ENCODE measurements around the gene OSER1. TPM values are rescaled to one million over a fixed set of nuclear protein-coding genes. Genes with fewer than 3 reads are reported as not detected.

Gene OSER1
- total RNA-seq, 1 donor from 2014 or later = 51.8 TPM

DNA sequence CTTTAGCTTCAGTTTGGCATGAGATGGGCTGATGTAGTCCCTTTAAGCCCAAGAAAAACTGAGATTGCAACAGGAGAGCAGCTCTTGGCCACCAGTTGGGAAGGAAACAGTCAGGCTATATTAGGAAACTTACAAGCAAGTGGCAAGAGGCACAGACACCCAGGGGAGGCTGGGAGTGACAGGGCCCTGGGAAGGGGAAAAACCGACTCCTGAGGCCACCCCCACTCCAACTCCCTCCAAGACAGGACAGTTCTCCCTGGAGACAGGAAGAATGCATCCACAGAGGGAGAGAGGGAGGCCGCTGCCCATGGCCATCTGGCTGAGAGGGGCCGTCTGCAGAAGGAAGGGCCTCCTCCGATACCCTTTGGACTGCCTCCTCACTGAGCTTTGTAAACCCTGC is 44.1 kb downstream of the OSER1 start:
- TF ChIP-seq, protein P1, sequence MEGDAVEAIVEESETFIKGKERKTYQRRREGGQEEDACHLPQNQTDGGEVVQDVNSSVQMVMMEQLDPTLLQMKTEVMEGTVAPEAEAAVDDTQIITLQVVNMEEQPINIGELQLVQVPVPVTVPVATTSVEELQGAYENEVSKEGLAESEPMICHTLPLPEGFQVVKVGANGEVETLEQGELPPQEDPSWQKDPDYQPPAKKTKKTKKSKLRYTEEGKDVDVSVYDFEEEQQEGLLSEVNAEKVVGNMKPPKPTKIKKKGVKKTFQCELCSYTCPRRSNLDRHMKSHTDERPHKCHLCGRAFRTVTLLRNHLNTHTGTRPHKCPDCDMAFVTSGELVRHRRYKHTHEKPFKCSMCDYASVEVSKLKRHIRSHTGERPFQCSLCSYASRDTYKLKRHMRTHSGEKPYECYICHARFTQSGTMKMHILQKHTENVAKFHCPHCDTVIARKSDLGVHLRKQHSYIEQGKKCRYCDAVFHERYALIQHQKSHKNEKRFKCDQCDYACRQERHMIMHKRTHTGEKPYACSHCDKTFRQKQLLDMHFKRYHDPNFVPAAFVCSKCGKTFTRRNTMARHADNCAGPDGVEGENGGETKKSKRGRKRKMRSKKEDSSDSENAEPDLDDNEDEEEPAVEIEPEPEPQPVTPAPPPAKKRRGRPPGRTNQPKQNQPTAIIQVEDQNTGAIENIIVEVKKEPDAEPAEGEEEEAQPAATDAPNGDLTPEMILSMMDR (IDR thresholded peaks at IDR 0.05) = no peak
- TF ChIP-seq EZH2phosphoT487 (IDR thresholded peaks at IDR 0.05) (no peak), EZH2 (IDR thresholded peaks at IDR 0.05) (no peak)
- no peaks in the 10 kb centered on the region for H3K9me3 Mint-ChIP-seq
- Histone ChIP-seq H3K4me2 (no peak overlapping the region), H3K9ac (no peak overlapping the region), H2AFZ (replicated peaks) (no peak overlapping the region), H3K9me3 (ENCODE audit: low read depth) (no peaks in the 10 kb centered on the region), H3K4me1 (no peaks in the 10 kb centered on the region), H3K79me2 (ENCODE audit: low read depth) (no peaks in the 10 kb centered on the region), H3K27me3 (no peaks in the 10 kb centered on the region), H3F3A (ENCODE audit: low read depth) (no peaks in the 10 kb centered on the region), H4K20me1 (ENCODE audit: low read depth) (no peaks in the 10 kb centered on the region), H3K36me3 (no peaks in the 10 kb centered on the region), H3K4me3 (no peak overlapping the region), H3K27ac (no peak overlapping the region)
- no peak overlapping the region for H3K4me3 Mint-ChIP-seq
- H3K4me1 Mint-ChIP-seq = peaks cover 20% of the 10 kb centered on the region
- no peak for DNase-seq (ENCODE audit: low spot score)
- H3K27ac Mint-ChIP-seq = no peak overlapping the region
- H3K36me3 Mint-ChIP-seq = no peaks in the 10 kb centered on the region
- peaks cover 9% of the 10 kb centered on the region for H3K27me3 Mint-ChIP-seq (ENCODE audit: insufficient read depth, low read depth)

DNA sequence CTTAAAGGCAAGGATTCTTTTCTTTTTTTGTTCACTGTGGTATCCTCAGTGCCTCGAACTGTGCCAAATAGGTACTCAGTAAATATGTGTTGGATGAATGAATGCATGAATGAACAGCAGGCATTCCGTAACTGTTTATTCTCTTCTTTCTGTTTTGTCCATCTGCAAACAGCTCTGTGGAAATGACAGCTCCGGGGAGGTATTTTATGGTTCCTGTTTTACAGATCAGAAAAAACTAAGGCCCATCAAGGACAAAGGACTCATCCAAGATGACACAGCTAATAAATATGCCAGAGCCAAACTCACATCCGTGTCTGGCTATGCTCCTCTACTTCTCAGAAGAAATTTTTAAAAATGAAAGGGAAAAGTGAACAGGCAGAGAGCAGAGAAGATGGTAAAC is 44.6 kb downstream of the OSER1 start:
- Histone ChIP-seq H3K4me3 (no peak overlapping the region), H3K36me3 (no peaks in the 10 kb centered on the region), H3K27me3 (no peaks in the 10 kb centered on the region), H3K27ac (no peak overlapping the region), H4K20me1 (ENCODE audit: low read depth) (no peaks in the 10 kb centered on the region), H3K9me3 (ENCODE audit: low read depth) (no peaks in the 10 kb centered on the region), H3K79me2 (ENCODE audit: low read depth) (no peaks in the 10 kb centered on the region), H3K4me1 (no peaks in the 10 kb centered on the region), H3K9ac (no peak overlapping the region), H3K4me2 (no peak overlapping the region), H2AFZ (replicated peaks) (no peak overlapping the region), H3F3A (ENCODE audit: low read depth) (no peaks in the 10 kb centered on the region)
- no peak for TF ChIP-seq EZH2phosphoT487 (IDR thresholded peaks at IDR 0.05)
- TF ChIP-seq, protein P1 (IDR thresholded peaks at IDR 0.05) = no peak
- TF ChIP-seq EZH2 (IDR thresholded peaks at IDR 0.05) = no peak
- Mint-ChIP-seq H3K9me3 (no peaks in the 10 kb centered on the region), H3K4me1 (peaks cover 18% of the 10 kb centered on the region), H3K4me3 (no peak overlapping the region), H3K36me3 (no peaks in the 10 kb centered on the region), H3K27me3 (ENCODE audit: insufficient read depth, low read depth) (peaks cover 6% of the 10 kb centered on the region), H3K27ac (no peak overlapping the region)
- DNase-seq (ENCODE audit: low spot score) = no peak

DNA sequence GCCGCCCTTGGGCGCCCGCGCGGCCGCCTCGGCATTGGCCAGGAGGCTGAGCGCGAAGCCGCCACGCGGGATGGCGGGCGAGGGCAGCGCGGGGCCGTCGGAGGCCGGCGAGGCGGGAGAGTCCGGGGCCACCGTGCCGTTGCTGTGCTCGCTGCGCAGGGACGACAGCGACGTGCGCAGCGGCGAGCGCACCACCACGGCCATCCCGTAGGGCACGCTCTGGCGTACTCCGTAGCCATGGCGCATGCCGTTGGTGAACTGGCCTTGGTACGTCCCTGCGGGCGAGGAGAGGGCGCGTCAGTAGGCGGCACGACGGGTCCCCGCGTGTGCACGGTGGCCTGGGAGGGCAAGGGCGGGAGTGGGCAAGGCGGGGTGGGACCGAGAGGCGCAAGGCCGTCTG is 50.4 kb downstream of the OSER1 start:
- no peak for DNase-seq (ENCODE audit: low spot score)
- no peak overlapping the region for H3K4me3 Mint-ChIP-seq
- no peaks in the 10 kb centered on the region for H3K36me3 Mint-ChIP-seq
- Histone ChIP-seq H4K20me1 (ENCODE audit: low read depth) (no peaks in the 10 kb centered on the region), H3K4me3 (no peak overlapping the region), H3K79me2 (ENCODE audit: low read depth) (no peaks in the 10 kb centered on the region), H3K27ac (no peak overlapping the region), H3K27me3 (no peaks in the 10 kb centered on the region), H3F3A (ENCODE audit: low read depth) (no peaks in the 10 kb centered on the region), H3K4me1 (no peaks in the 10 kb centered on the region), H2AFZ (replicated peaks) (no peak overlapping the region), H3K9me3 (ENCODE audit: low read depth) (no peaks in the 10 kb centered on the region), H3K9ac (no peak overlapping the region), H3K4me2 (no peak overlapping the region), H3K36me3 (no peaks in the 10 kb centered on the region)
- H3K27ac Mint-ChIP-seq = no peak overlapping the region
- no peaks in the 10 kb centered on the region for H3K9me3 Mint-ChIP-seq
- TF ChIP-seq, protein P1 (IDR thresholded peaks at IDR 0.05) = no peak
- TF ChIP-seq EZH2phosphoT487 (IDR thresholded peaks at IDR 0.05) = no peak
- TF ChIP-seq EZH2 (IDR thresholded peaks at IDR 0.05) = no peak
- peaks cover 18% of the 10 kb centered on the region for H3K4me1 Mint-ChIP-seq
- peaks cover 13% of the 10 kb centered on the region for H3K27me3 Mint-ChIP-seq (ENCODE audit: insufficient read depth, low read depth)

All from neural progenitor cell (in vitro differentiated cells).